GM12878 (cell line): ENCODE results near the gene CCDC182. TPM values are rescaled to one million over a fixed set of nuclear protein-coding genes. Genes with fewer than 3 reads are reported as not detected.

ENCODE experiments used
- ATAC-seq: fragments of 200-7000 bp; cut with Tn5 transposase; 3 replicates; pipeline ENCODE4 v1.9.1; 2020; ENCODE audit warnings: mild to moderate bottlenecking, moderate library complexity
- Bru-seq: library from RNA; stranded (reverse); fragments of 400-500 nt; gene quantifications from one replicate; lab custom pipeline; 2021; lab: Mats Ljungman, UMichigan
- BruChase-seq, 2 experiments: library from RNA; stranded (reverse); fragments of 400-500 nt; gene quantifications; one replicate each; lab custom pipeline; 2021; lab: Mats Ljungman, UMichigan
- BruUV-seq: library from RNA; stranded (reverse); fragments of 400-500 nt; replicated peaks from 2 replicates; lab custom pipeline; 2021; lab: Mats Ljungman, UMichigan
- CTCF ChIA-PET: fragments of 300-600 bp; sonication (Branson Sonifier 250); formaldehyde crosslinking; extraction: SDS; loops from one replicate; lab custom pipeline; 2021; ENCODE audit warnings: inconsistent platforms; lab: Yijun Ruan, JAX
- POLR2A ChIA-PET: fragments of 350-600 bp; formaldehyde crosslinking; extraction: SDS; loops from one replicate; lab custom pipeline; 2021; ENCODE audit warnings: inconsistent platforms; lab: Charles Lee
- RAD21 ChIA-PET: fragments of 300-600 bp; sonication (Branson Sonifier 250); formaldehyde crosslinking; loops from one replicate; lab custom pipeline; 2023; ENCODE audit warnings: antibody characterized with exemption; ENCODE audit not compliant: unreplicated experiment; lab: Charles Lee
- SMC1A ChIA-PET: fragments of 300-600 bp; sonication (Branson Sonifier 250); formaldehyde crosslinking; loops from one replicate; lab custom pipeline; 2023; ENCODE audit not compliant: unreplicated experiment, uncharacterized antibody; lab: Charles Lee
- DNase-seq: peaks from one replicate; pipeline ENCODE4 v3.0.0-alpha.2; 2011; ENCODE audit warnings: low read depth, low spot score
- FAIRE-seq: peaks from 3 replicates; lab custom pipeline; 2011; peaks lifted over from hg19 to GRCh38; lab: Jason Lieb, UNC
- H2AFZ ChIP-seq: 2 replicates; pipeline ENCODE4 v1.6.0; 2011; ENCODE audit warnings: low read depth, low read length, control low read depth; ENCODE audit not compliant: control insufficient read depth
- H3K27ac ChIP-seq: 2 replicates; pipeline ENCODE4 v1.5.1; 2011; ENCODE audit warnings: control low read depth; ENCODE audit not compliant: control insufficient read depth, insufficient read depth
- H3K27me3 ChIP-seq, 2 experiments: replicated peaks in 1 of 2; 2 replicates each; pipeline versions ENCODE4 v1.6.0 to v1.6.1; 2011; ENCODE audit warnings: low read length in 1 of 2; ENCODE audit not compliant: control insufficient read depth in 2 of 2, insufficient read depth in 2 of 2
- H3K36me3 ChIP-seq, 2 experiments: 2 replicates each; pipeline ENCODE4 v1.5.1; 2011; ENCODE audit warnings: low read length in 1 of 2; ENCODE audit not compliant: control insufficient read depth in 2 of 2, insufficient read depth in 2 of 2
- H3K4me1 ChIP-seq: 2 replicates; pipeline ENCODE4 v1.6.1; 2011; ENCODE audit warnings: mild to moderate bottlenecking, low read length, moderate library complexity, mixed read lengths; ENCODE audit not compliant: control insufficient read depth, insufficient read depth
- H3K4me2 ChIP-seq: 2 replicates; pipeline ENCODE4 v1.6.0; 2011; ENCODE audit warnings: control low read depth; ENCODE audit not compliant: control insufficient read depth, insufficient read depth
- H3K4me3 ChIP-seq: fragments of 200-600 bp; sonication (generic); 2 replicates; pipeline ENCODE4 v1.5.1; 2016
- H3K79me2 ChIP-seq: 2 replicates; pipeline ENCODE4 v1.6.0; 2011; ENCODE audit warnings: low read length; ENCODE audit not compliant: control insufficient read depth, insufficient read depth
- H3K9ac ChIP-seq: 2 replicates; pipeline ENCODE4 v1.8.0; 2011; ENCODE audit warnings: low read length, control low read depth, mixed read lengths; ENCODE audit not compliant: control insufficient read depth, insufficient read depth
- H3K9me3 ChIP-seq: replicated peaks from 3 replicates; pipeline ENCODE4 v1.5.1; 2011; ENCODE audit warnings: mild to moderate bottlenecking, low read length; ENCODE audit not compliant: control insufficient read depth, insufficient read depth
- H4K20me1 ChIP-seq: 2 replicates; pipeline ENCODE4 v1.6.0; 2011; ENCODE audit not compliant: control insufficient read depth, insufficient read depth
- BHLHE40 ChIP-seq, 2 experiments: fragments of 450-650 bp in 1 of 2; IDR thresholded peaks; 2 replicates each; pipeline ENCODE4 v1.6.1; 2011 to 2017; ENCODE audit warnings: low read depth in 2 of 2, borderline replicate concordance in 1 of 2, improper control_type of control experiment in 1 of 2, low read length in 1 of 2, mild to moderate bottlenecking in 1 of 2
- CBFB ChIP-seq: IDR thresholded peaks from 2 replicates; pipeline ENCODE4 v1.6.1; 2016; ENCODE audit warnings: antibody characterized with exemption, low read depth
- CEBPZ ChIP-seq: fragments of 150-350 bp; IDR thresholded peaks from 2 replicates; pipeline ENCODE4 v1.6.1; 2016; ENCODE audit warnings: low read depth, low read length
- IRF4 ChIP-seq: IDR thresholded peaks from 2 replicates; pipeline ENCODE4 v1.6.1; 2011; ENCODE audit warnings: low read depth, low read length
- MYB ChIP-seq: fragments of 150-350 bp; IDR thresholded peaks from 2 replicates; pipeline ENCODE4 v1.6.1; 2014; ENCODE audit warnings: mild to moderate bottlenecking, low read depth, low read length, borderline replicate concordance
- ZNF384 ChIP-seq: IDR thresholded peaks from 2 replicates; pipeline ENCODE4 v1.6.1; 2012; ENCODE audit warnings: low read depth, mild to moderate bottlenecking, low read length, improper control_type of control experiment, borderline replicate concordance
- WGBS: methylation state at CpG from one replicate; pipeline ENCODE4 v1.1.6; 2016; ENCODE audit warnings: low lambda C conversion rate; ENCODE audit not compliant: insufficient replicate concordance, insufficient coverage; ENCODE audit errors: missing lambda C conversion rate; 5-methylcytosine and 5-hydroxymethylcytosine counted together
- in situ Hi-C: fragments of 300-500 bp; cut with MboI; formaldehyde crosslinking; loops from 9 replicates; pipeline ENCODE4 v1.14.3; 2018; ENCODE audit warnings: mixed read lengths
- intact Hi-C: fragments of 100-400 bp; cut with micrococcal nuclease; formaldehyde crosslinking; loops from one replicate; pipeline ENCODE4 v1.14.2; 2022; ENCODE audit not compliant: unreplicated experiment
- long read RNA-seq, 2 experiments: library from polyadenylated mRNA; unstranded; transcript quantifications; one replicate each; pipeline ENCODE4 v2.0.0, GENCODE V29; 2019 to 2020
- polyA minus RNA-seq, 3 experiments: library from RNA; depleted of rRNA, polyadenylated mRNA; stranded (reverse); fragments of >200 nt; gene quantifications; 2 replicates each; pipeline ENCODE4 v1.2.3, GENCODE V29; 2011
- polyA plus RNA-seq, 11 experiments: library from polyadenylated mRNA; depleted of rRNA in 4 of 11; unstranded in 6 of 11; stranded (reverse) in 5 of 11; fragments of >200 nt; fragmentation: Nextera tagmentation in 4 of 11; fragmentation: Illumina TruSeq in 1 of 11; extraction: Ambion mirVana in 4 of 11; extraction: Trizol in 1 of 11; gene quantifications; 1 replicate in 1 of 11; 2 replicates in 10 of 11; pipeline versions ENCODE4 v1.2.1 to v1.2.3, GENCODE V29; 2011 to 2016; ENCODE audit warnings: inconsistent platforms in 2 of 11, missing spikeins in 2 of 11, low read depth in 1 of 11
- total RNA-seq, 4 experiments: library from RNA; depleted of rRNA in 3 of 4; stranded (reverse); fragments of >200 nt in 3 of 4; fragmentation: Illumina TruSeq in 1 of 4; extraction: Trizol in 1 of 4; gene quantifications; 2 replicates each; pipeline versions ENCODE4 v1.2.1 to v1.2.3, GENCODE V29; 2013 to 2021

The CCDC182 gene
- not detected in 2 replicates for total RNA-seq (2013; cell fraction: nucleolus; rRNA removed)
- total RNA-seq (2014; rRNA removed) (not detected in 2 replicates), total RNA-seq (2014; rRNA removed; fragmentation: Illumina TruSeq; extraction: Trizol) (not detected in 2 replicates), total RNA-seq (2021) (not detected in 2 replicates), polyA plus RNA-seq (2011; rRNA removed) (not detected in 2 replicates), polyA plus RNA-seq (2014; fragmentation: Illumina TruSeq; extraction: Trizol) (not detected in 2 replicates), polyA plus RNA-seq (2014; fragmentation: Nextera tagmentation; extraction: Ambion mirVana) (not detected), polyA plus RNA-seq (2014; rRNA removed) (not detected in 2 replicates), polyA plus RNA-seq (2016; fragmentation: Nextera tagmentation; extraction: Ambion mirVana) (not detected), polyA minus RNA-seq (2011; rRNA and poly(A)+ RNA removed) (not detected in 2 replicates), Bru-seq, nascent RNA (percentile 32 among the genes with signal in this experiment), BruChase-seq, experiment 1, labeled RNA remaining after a 6-hour chase (percentile 17 among the genes with signal in this experiment), BruChase-seq, experiment 2, labeled RNA remaining after a 2-hour chase (not detected)
- polyA plus RNA-seq (2011; ENCODE audit: low read depth): not detected
- polyA plus RNA-seq (2011; cell fraction: cytosol; rRNA removed): not detected in 2 replicates
- polyA plus RNA-seq (2011; cell fraction: nucleus; rRNA removed): not detected in 2 replicates
- polyA plus RNA-seq (2012): not detected in 2 replicates
- not detected in 2 replicates for polyA minus RNA-seq (2011; cell fraction: cytosol; rRNA and poly(A)+ RNA removed)
- not detected in 2 replicates for polyA minus RNA-seq (2011; cell fraction: nucleus; rRNA and poly(A)+ RNA removed)
- long read RNA-seq, experiment 1: 0 reads
- long read RNA-seq, experiment 2: 0 reads

- in situ Hi-C loops (loop anchor here (5.0 kb wide), 2 partner anchors 503 to 618 kb away; no protein-coding TSS in a partner anchor), intact Hi-C loops (loop anchor here (5.0 kb wide), 1 partner anchor 73 kb away; no protein-coding TSS in a partner anchor)
- Histone ChIP-seq H3K9ac (no peak within 1 kb of the TSS), H3K4me2 (peak within 1 kb of the TSS; percentile 44), H3K4me1 (peaks cover 12% of the 10 kb centered on the region), H2AFZ (no peak within 1 kb of the TSS; the same call in 1 of the 2 replicates), H3K27me3 (no peaks in the 10 kb centered on the region; a peak in 2 of 4 replicates), H3K79me2 (no peaks in the 10 kb centered on the region), H3K27ac (no peak within 1 kb of the TSS), H3K9me3 (no peaks in the 10 kb centered on the region), H4K20me1 (no peaks in the 10 kb centered on the region), H3K36me3 (no peaks in the 10 kb centered on the region), H3K4me3 (no peak within 1 kb of the TSS)
- TF ChIP-seq BHLHE40 (IDR thresholded peaks at IDR 0.05; ENCODE audit: borderline replicate concordance in 1 of 2, low read depth in 2 of 2, low read length in 1 of 2): no peak
- no peak for TF ChIP-seq MYB
- no peak for TF ChIP-seq ZNF384
- no peak for TF ChIP-seq CBFB
- TF ChIP-seq CEBPZ: no peak
- TF ChIP-seq IRF4: no peak
- BruUV-seq: no TSS peak
- DNase-seq (no peak), FAIRE-seq (no peak), ATAC-seq (peak; percentile 31; the same call in 1 of the 3 replicates)
- CTCF ChIA-PET: interaction anchor here (1.0 to 3.3 kb wide), 4 partner anchors 48 to 501 kb away, joined by 3 to 28 read pairs (median 4); no protein-coding TSS in a partner anchor
- 35% methylated on average over 4 of the region's 4 CpGs for WGBS
- POLR2A ChIA-PET: no interaction called here
- SMC1A ChIA-PET: interaction anchor here (2.7 kb wide), 1 partner anchor 73 kb away, joined by 11 read pairs; no protein-coding TSS in a partner anchor
- RAD21 ChIA-PET: interaction anchor here (0.7 to 1.1 kb wide), 3 partner anchors 501 to 616 kb away, joined by 3 to 4 read pairs (median 4); no protein-coding TSS in a partner anchor
Observed at GRCh38 chr17:57745242-57745641, at the start of gene CCDC182. CCDC182 (minus strand) TSS chr17:57745299; CDS start chr17:57745272, 27 bp downstream.
